Lung (tissue), 12 donors: ENCODE data around the gene OLA1. TPM values are rescaled to one million over a fixed set of nuclear protein-coding genes. Genes with fewer than 3 reads are reported as not detected.
A peak's percentile ranks its signal among the peaks of the same experiment; 100 is the strongest.

Experiments used
- ATAC-seq: fragments of 200-7000 bp; cut with Tn5 transposase; one replicate; pipeline ENCODE4 v1.9.1; 2020; ENCODE audit warnings: moderate number of reproducible peaks; ENCODE audit not compliant: insufficient read depth, low FRiP score
- DNase-seq, 3 donors: peaks; one replicate each; pipeline ENCODE4 v3.0.0-alpha.2; 2013 to 2017
- H3K27ac ChIP-seq, 2 donors: one replicate each; pipeline ENCODE4 v1.5.1; 2013; ENCODE audit warnings: mild to moderate bottlenecking in 2 of 2, moderate library complexity in 2 of 2, control low read depth in 1 of 2, inconsistent platforms in 1 of 2, low read depth in 1 of 2, low read length in 1 of 2
- H3K27me3 ChIP-seq, 3 donors: one replicate each; pipeline ENCODE4 v1.5.1; 2013; ENCODE audit warnings: low read length in 2 of 3; ENCODE audit not compliant: control insufficient read depth in 3 of 3, insufficient read depth in 3 of 3
- H3K36me3 ChIP-seq, 4 donors: one replicate each; pipeline ENCODE4 v1.5.1; 2013; ENCODE audit warnings: low read length in 4 of 4, mild to moderate bottlenecking in 1 of 4, moderate library complexity in 1 of 4; ENCODE audit not compliant: control insufficient read depth in 4 of 4, insufficient read depth in 4 of 4
- H3K4me1 ChIP-seq, 5 donors: one replicate each; pipeline ENCODE4 v1.5.1; 2013; ENCODE audit warnings: low read length in 5 of 5, mild to moderate bottlenecking in 2 of 5, moderate library complexity in 1 of 5; ENCODE audit not compliant: control insufficient read depth in 5 of 5, insufficient read depth in 5 of 5
- H3K4me3 ChIP-seq: one replicate; pipeline ENCODE4 v1.5.1; 2013; ENCODE audit warnings: mild to moderate bottlenecking, control low read depth, moderate library complexity
- H3K9ac ChIP-seq, 2 donors: one replicate each; pipeline ENCODE4 v1.5.1; 2013; ENCODE audit warnings: low read length in 2 of 2, control low read depth in 1 of 2; ENCODE audit not compliant: insufficient read depth in 1 of 2
- H3K9me3 ChIP-seq, 4 donors: one replicate each; pipeline ENCODE4 v1.5.1; 2013; ENCODE audit warnings: low read length in 3 of 4, mild to moderate bottlenecking in 1 of 4, moderate library complexity in 1 of 4; ENCODE audit not compliant: control insufficient read depth in 4 of 4, insufficient read depth in 3 of 4
- WGBS, 2 donors: extraction: QIAGEN DNeasy Blood & Tissue Kit; methylation state at CpG; one replicate each; pipeline ENCODE4 v1.1.7; 2013; 5-methylcytosine and 5-hydroxymethylcytosine counted together
- polyA plus RNA-seq, 2 donors: library from polyadenylated mRNA; stranded (reverse); fragments of 200-250 nt; gene quantifications; one replicate each; pipeline ENCODE4 v1.2.1, GENCODE V29; 2013
- total RNA-seq, 2 donors: library from RNA; depleted of rRNA in 1 of 2; stranded (reverse); fragments of >200 nt in 1 of 2; gene quantifications; one replicate each; pipeline ENCODE4 v1.2.1, GENCODE V29; 2014 to 2021
- TF ChIP-seq, protein P1 (sequence below): IDR thresholded peaks from 2 replicates; pipeline ENCODE4 v1.5.1; 2012; ENCODE audit warnings: mild to moderate bottlenecking; ENCODE audit errors: control extremely low read depth, extremely low read depth
- donor health status: control.
- donor health status: control.
- donor health status: Bipolar disorder and iron deficiency.
- donor health status: healthy.
- donor health status: DM: yes; HTN: yes; CAD: no.

The OLA1 gene
- total and polyA plus RNA-seq, 4 donors, result 49.8 to 71.4 (median 53.4) TPM

DNA sequence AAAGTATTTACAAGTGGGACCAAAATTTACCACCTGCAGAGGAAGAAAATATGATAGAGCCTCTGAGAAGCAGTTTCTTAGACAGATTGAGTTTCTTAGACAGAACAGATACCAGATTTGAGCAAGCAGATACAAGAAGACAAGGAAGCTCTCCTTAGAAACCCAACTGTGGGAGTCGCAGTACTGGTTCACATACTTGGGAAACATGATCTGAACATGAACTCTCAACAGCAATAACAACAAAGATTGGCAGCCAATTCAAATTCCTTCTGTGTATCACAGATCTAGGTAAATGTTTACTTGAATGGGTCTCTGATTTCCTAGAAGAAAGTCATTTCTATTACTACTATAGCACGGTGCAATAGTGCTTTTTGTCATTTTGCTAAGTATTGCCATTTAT lies 82.1 kb downstream of the OLA1 start:
- 63 to 91% methylated on average over 2 of the region's 2 CpGs for WGBS, 2 donors
- ATAC-seq, result no peak
- DNase-seq, result peak in 1 of 3 donors; percentile 6

DNA sequence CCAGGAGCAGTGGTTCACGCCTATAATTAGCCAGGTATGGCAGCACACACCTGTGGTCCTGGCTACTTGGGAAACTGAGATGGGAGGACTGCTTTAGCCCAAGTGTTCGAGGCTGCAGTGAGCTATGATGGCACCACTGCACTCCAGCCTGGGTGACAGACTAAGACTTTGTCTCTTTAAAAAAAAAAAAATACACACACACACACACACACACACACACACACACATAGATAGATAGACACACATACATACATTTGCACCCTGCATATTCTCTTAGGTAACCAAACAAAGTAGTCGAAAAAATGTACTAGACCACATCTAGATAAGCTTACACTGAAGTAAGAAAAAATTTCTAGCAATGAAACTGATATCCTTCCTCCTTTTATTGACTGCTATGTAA lies 86.8 kb downstream of the OLA1 start:
- Histone ChIP-seq H3K9ac (no peak overlapping the region), H3K27ac (no peak overlapping the region), H3K36me3 (no peaks in the 10 kb centered on the region), H3K27me3 (no peaks in the 10 kb centered on the region), H3K4me3 (no peak overlapping the region), H3K4me1 (peaks cover 0 to 3% (median 0%) of the 10 kb centered on the region in 5 donors), H3K9me3 (no peaks in the 10 kb centered on the region)
- ATAC-seq (no peak), DNase-seq (no peak)
- TF ChIP-seq, protein P1, sequence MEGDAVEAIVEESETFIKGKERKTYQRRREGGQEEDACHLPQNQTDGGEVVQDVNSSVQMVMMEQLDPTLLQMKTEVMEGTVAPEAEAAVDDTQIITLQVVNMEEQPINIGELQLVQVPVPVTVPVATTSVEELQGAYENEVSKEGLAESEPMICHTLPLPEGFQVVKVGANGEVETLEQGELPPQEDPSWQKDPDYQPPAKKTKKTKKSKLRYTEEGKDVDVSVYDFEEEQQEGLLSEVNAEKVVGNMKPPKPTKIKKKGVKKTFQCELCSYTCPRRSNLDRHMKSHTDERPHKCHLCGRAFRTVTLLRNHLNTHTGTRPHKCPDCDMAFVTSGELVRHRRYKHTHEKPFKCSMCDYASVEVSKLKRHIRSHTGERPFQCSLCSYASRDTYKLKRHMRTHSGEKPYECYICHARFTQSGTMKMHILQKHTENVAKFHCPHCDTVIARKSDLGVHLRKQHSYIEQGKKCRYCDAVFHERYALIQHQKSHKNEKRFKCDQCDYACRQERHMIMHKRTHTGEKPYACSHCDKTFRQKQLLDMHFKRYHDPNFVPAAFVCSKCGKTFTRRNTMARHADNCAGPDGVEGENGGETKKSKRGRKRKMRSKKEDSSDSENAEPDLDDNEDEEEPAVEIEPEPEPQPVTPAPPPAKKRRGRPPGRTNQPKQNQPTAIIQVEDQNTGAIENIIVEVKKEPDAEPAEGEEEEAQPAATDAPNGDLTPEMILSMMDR, result no peak
- WGBS, 2 donors, result 93 to 95% methylated on average over 3 of the region's 3 CpGs

More for the DNA sequence above, 82.1 kb downstream of the OLA1 start:
- Histone ChIP-seq H3K36me3 (no peaks in the 10 kb centered on the region), H3K27ac (no peak overlapping the region), H3K9me3 (peaks cover 0 to 3% (median under 1%) of the 10 kb centered on the region in 4 donors), H3K4me3 (no peak overlapping the region), H3K27me3 (no peaks in the 10 kb centered on the region), H3K9ac (no peak overlapping the region), H3K4me1 (peaks cover 0 to 3% (median 0%) of the 10 kb centered on the region in 5 donors)
- TF ChIP-seq, protein P1, result no peak

DNA sequence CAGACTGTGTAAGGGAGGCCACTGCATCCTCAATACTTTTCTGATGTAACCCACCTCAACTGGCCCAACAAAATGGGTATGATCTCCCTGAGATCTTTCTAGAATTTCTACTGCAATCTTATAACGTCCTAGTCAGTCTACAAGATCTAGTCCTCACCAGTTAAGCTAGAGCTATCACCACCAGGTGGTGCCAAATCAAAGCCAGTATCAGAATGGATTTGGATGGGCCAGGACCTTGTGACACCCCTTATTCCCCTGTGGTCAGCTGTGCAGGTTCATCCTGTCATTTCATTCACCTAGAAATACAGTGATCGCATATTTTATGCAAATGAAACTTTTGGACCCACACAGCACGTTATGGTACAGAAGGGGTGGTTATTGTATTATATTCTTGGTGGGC lies 90.3 kb downstream of the OLA1 start:
- H3K27ac ChIP-seq, result no peak overlapping the region
- no peaks in the 10 kb centered on the region for H3K4me1 ChIP-seq
- TF ChIP-seq, protein P1, result no peak
- H3K9ac ChIP-seq, result no peak overlapping the region
- H3K4me3 ChIP-seq, result no peak overlapping the region
- H3K27me3 ChIP-seq, result no peaks in the 10 kb centered on the region
- DNase-seq, result peak; percentile 25 to 54 (median 42)
- no peak for ATAC-seq
- no peaks in the 10 kb centered on the region for H3K36me3 ChIP-seq
- H3K9me3 ChIP-seq, result no peaks in the 10 kb centered on the region
- 82 to 86% methylated on average over 3 of the region's 3 CpGs for WGBS, 2 donors

DNA sequence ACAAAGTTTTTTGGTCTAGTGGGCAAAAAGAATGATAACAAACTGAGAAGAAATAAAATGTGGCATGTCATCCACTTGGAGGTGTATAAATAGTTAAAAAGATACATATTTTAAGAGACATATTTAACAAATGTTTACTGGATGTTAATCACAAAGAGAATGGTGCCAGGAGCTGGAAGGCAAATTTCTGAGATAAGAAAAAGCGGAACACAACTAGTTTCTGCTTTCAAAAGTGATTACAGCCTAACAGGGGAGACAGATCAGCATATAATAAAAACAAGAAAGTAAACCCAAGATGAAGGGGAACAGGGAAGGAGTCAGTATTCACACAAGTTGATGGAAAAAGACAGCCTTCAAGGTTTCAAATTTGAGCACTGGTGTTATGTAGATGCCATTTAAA lies 91.3 kb downstream of the OLA1 start:
- Histone ChIP-seq H3K27ac (no peak overlapping the region), H3K4me3 (no peak overlapping the region), H3K36me3 (no peaks in the 10 kb centered on the region), H3K9me3 (no peaks in the 10 kb centered on the region), H3K9ac (no peak overlapping the region), H3K4me1 (no peaks in the 10 kb centered on the region), H3K27me3 (no peaks in the 10 kb centered on the region)
- ATAC-seq, result no peak
- TF ChIP-seq, protein P1, result no peak
- no peak for DNase-seq
- WGBS, 2 donors, result 88 to 97% methylated on average over 1 of the region's 1 CpG
